Activated naive CD8-positive, alpha-beta T cell treated with anti-CD3 and anti-CD28 coated beads for 36 hours (primary cell): ENCODE results near the gene PAQR5. TPM values are rescaled to one million over a fixed set of nuclear protein-coding genes. Genes with fewer than 3 reads are reported as not detected.

Experiments used
- DNase-seq: peaks from one replicate; pipeline ENCODE4 v3.0.0; 2021
- H3K27ac Mint-ChIP-seq: one replicate; pipeline ENCODE4 v1.8.0; 2022; ENCODE audit warnings: mild to moderate bottlenecking, moderate library complexity, mixed read lengths
- H3K27me3 Mint-ChIP-seq: one replicate; pipeline ENCODE4 v1.8.0; 2022; ENCODE audit warnings: mild to moderate bottlenecking, mixed read lengths
- H3K36me3 Mint-ChIP-seq: one replicate; pipeline ENCODE4 v1.8.0; 2021; ENCODE audit warnings: mild to moderate bottlenecking, mixed read lengths
- H3K4me1 Mint-ChIP-seq: one replicate; pipeline ENCODE4 v1.8.0; 2021; ENCODE audit warnings: mixed read lengths
- H3K4me3 Mint-ChIP-seq: one replicate; pipeline ENCODE4 v1.8.0; 2022; ENCODE audit warnings: mild to moderate bottlenecking, moderate library complexity, mixed read lengths
- H3K9me3 Mint-ChIP-seq: one replicate; pipeline ENCODE4 v1.8.0; 2022; ENCODE audit warnings: mixed read lengths
- total RNA-seq, 2 experiments: library from RNA; stranded (reverse); gene quantifications; one replicate each; pipeline ENCODE4 v1.2.3, GENCODE V29; 2021

PAQR5 gene
- total RNA-seq, 2 experiments from 2014 or later, result 0.06 to 0.23 TPM

DNA sequence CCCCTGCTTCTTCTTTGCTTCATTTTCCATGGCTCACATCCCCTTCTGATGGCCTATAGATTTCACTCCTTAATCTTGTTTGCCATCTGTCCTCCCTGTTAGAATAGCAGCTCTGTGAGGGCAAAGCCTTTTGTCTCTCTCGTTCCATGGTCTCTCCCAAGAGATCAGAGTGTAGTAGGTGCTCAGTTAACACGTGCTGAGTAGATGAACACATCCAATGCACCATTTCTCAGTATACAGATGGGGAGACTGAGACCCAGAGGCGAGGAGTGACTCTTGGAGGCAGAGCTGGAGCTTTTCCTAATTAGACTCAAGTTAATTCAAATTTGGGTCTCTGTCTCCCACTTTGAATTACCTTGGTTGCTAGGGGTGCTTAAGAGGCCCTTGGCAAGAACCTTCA, 4.2 kb downstream of the PAQR5 start:
- no peaks in the 10 kb centered on the region for H3K36me3 Mint-ChIP-seq
- H3K27ac Mint-ChIP-seq, result no peak overlapping the region
- no peak overlapping the region for H3K4me3 Mint-ChIP-seq
- no peak for DNase-seq
- H3K9me3 Mint-ChIP-seq, result no peaks in the 10 kb centered on the region
- peaks cover 61% of the 10 kb centered on the region for H3K27me3 Mint-ChIP-seq
- H3K4me1 Mint-ChIP-seq, result no peaks in the 10 kb centered on the region

GRCh38 chr15:69303337-69304181, 4.8 kb downstream of the PAQR5 start:
- H3K27me3 Mint-ChIP-seq, result peaks cover 56% of the 10 kb centered on the region
- no peaks in the 10 kb centered on the region for H3K9me3 Mint-ChIP-seq
- H3K4me1 Mint-ChIP-seq, result no peaks in the 10 kb centered on the region
- H3K36me3 Mint-ChIP-seq, result no peaks in the 10 kb centered on the region
- no peak overlapping the region for H3K27ac Mint-ChIP-seq
- H3K4me3 Mint-ChIP-seq, result no peak overlapping the region
- DNase-seq, result no peak

DNA sequence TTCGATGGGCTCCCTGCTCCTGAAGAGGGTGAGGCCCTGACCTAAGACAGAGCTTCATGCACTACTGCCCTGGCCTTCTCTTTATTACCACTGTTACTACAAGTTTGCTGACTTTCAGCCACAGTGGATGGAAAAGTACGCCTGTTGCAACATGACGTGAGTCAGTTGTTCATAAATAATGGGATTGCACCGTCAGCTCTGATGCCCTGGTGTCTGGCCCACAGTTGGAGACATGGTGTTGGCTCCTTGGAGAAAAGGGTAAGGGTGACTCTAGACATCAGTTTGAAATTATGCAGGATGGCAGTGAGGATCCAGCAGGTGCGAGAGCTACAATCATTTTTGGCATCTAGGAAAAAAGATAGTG, 5.5 kb downstream of the PAQR5 start:
- no peak for DNase-seq
- H3K4me3 Mint-ChIP-seq, result no peak overlapping the region
- H3K36me3 Mint-ChIP-seq, result no peaks in the 10 kb centered on the region
- H3K27ac Mint-ChIP-seq, result no peak overlapping the region
- H3K27me3 Mint-ChIP-seq, result peaks cover 53% of the 10 kb centered on the region
- H3K9me3 Mint-ChIP-seq, result no peaks in the 10 kb centered on the region
- no peaks in the 10 kb centered on the region for H3K4me1 Mint-ChIP-seq

DNA sequence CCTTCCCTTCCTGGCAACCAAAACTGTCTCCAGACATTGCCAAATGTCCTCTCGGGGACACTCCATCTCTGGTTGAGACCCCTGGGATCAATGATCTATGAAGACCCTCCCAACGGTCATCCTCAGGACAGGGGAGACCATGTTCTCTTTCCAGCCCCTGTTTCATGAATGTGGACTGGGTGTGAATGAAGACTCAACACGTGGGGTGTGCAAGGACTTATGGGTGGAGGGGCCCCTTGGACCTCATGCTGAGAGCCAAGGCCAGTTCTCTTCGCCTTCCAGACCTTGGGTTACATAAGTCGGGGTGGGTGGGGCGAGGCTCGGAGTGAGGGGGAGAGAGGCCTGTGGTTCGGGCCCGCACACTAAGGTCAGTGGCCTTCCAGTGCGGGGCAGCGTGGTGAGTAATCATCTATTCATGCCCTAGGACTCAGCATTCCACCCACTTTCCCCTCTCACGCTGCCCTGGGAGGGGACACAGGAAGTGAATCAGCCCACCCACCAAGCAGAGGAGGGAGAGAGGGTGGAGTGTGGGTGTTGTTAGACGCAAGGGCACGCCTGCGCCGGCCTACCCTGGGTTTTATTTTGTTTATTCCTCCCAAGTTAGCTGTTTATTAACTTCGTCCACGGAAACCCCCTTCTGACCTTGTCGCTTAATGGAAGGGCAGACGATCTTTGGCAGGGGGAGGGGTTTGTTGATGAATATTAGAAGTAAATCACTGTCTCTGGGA, 6.7 kb downstream of the PAQR5 start:
- no peak for DNase-seq
- Mint-ChIP-seq H3K27me3 (peaks cover 41% of the 10 kb centered on the region), H3K27ac (no peak overlapping the region), H3K4me1 (no peaks in the 10 kb centered on the region), H3K4me3 (no peak overlapping the region), H3K9me3 (no peaks in the 10 kb centered on the region), H3K36me3 (no peaks in the 10 kb centered on the region)

DNA sequence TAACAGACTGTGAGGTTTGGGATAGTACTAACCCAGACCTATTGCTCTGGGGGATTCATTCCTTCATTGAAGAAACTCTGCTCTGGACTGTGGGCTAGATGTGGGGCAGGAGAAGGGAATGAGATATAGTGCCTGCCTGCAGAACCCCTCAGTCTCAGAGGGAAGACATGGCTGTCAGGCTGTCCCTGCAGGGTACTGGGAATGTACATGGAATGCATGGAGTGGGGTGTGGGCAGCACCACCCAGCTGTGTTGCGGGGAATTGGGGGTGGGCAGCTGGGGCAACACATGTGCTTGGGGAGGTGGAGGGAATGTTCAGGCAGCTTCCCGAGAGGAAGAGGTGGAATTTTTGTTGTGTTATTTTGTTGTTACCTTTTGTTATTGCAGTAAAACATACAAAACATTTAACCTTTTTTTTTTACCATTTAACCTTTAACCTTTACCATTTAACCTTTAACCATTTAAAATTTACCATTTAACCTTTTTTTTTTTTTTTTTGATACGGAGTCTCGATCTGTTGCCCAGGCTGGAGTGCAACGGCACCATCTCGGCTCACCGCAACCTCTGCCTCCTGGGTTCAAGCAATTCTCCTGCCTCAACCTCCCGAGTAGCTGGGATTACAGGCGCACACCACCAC, 7.3 kb downstream of the PAQR5 start:
- H3K9me3 Mint-ChIP-seq, result no peaks in the 10 kb centered on the region
- peaks cover 34% of the 10 kb centered on the region for H3K27me3 Mint-ChIP-seq
- no peaks in the 10 kb centered on the region for H3K4me1 Mint-ChIP-seq
- no peak overlapping the region for H3K4me3 Mint-ChIP-seq
- no peak for DNase-seq
- no peak overlapping the region for H3K27ac Mint-ChIP-seq
- H3K36me3 Mint-ChIP-seq, result no peaks in the 10 kb centered on the region

DNA sequence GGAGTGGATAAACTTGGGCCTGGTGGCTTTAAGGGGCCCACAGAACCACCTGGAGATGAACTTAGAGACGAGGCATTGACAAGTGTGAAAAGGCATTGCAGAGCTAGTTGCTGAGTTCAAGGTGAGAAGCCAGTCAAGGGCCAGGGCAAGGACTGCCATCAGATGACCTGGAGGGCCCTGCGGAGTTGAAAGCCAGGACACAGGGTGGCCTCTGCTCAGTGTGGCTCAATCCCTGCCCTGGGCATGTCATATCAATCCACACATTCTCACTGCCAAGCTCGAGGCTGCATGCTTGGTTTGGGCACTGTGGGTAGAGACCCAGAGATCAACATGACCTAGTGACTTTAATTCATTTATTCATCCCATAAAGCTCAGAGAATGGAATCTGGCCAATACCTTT, 9.2 kb downstream of the PAQR5 start:
- Mint-ChIP-seq H3K27ac (no peak overlapping the region), H3K36me3 (no peaks in the 10 kb centered on the region), H3K9me3 (no peaks in the 10 kb centered on the region), H3K27me3 (peaks cover 17% of the 10 kb centered on the region), H3K4me3 (no peak overlapping the region), H3K4me1 (no peaks in the 10 kb centered on the region)
- DNase-seq, result no peak

- Mint-ChIP-seq H3K27me3 (peaks cover 11% of the 10 kb centered on the region), H3K9me3 (no peaks in the 10 kb centered on the region), H3K4me3 (no peak overlapping the region), H3K4me1 (peaks cover 3% of the 10 kb centered on the region), H3K36me3 (no peaks in the 10 kb centered on the region), H3K27ac (no peak overlapping the region)
- DNase-seq, result no peak
Observed at GRCh38 chr15:69308949-69309348, 10.2 kb downstream of the PAQR5 start.

DNA sequence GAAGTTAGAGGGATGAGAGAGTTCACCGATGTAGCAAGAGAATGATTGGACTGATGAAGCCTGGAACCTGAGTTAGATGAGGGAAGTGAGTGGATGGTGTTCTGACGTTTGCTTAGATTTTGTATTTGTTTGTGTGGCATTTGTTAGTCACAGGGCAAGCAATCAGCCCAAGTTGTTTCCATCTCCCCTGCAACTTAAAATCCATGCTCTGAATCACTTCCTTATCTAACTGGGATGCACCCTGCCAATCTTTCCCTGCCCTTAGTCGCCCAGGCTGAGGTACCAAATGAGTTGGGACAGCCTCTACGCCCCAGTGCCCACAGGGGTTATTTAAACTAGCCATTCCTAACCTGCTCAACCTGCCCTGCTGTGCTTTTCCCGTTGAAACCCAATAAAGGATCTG, 12.6 kb downstream of the PAQR5 start:
- no peak for DNase-seq
- Mint-ChIP-seq H3K27ac (no peak overlapping the region), H3K36me3 (no peaks in the 10 kb centered on the region), H3K4me3 (no peak overlapping the region), H3K27me3 (peaks cover 7% of the 10 kb centered on the region), H3K4me1 (peaks cover 3% of the 10 kb centered on the region), H3K9me3 (no peaks in the 10 kb centered on the region)

DNA sequence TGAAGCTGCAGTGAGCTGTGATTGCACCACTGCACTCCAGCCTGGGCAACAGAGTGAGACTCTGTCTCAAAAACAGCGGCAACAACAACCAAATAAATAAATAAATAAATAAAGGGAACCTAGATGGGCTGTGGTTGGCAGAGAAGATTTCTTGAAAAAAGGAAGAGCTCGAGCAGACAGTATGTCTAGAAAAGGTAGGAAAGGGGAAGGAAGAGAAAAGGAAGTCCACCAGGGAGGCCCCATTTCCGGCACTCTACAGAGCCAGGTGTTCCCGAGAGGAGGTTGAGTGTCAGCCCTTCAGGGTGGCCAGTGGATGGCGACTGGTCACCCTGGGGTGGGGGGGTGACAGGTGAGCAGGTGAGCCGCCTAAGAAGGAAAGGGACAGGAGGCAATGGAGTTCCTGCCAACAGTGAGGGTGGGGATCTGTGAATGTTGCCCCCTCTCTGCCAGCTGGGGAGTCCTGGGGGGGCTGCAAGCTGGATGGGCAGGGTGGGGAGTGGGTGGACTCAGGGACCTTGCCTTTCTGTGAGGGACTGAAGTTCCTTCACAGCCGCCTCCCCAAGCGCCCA, 14.8 kb downstream of the PAQR5 start:
- Mint-ChIP-seq H3K27me3 (no peaks in the 10 kb centered on the region), H3K27ac (no peak overlapping the region), H3K36me3 (no peaks in the 10 kb centered on the region), H3K4me1 (peaks cover 3% of the 10 kb centered on the region), H3K4me3 (no peak overlapping the region), H3K9me3 (no peaks in the 10 kb centered on the region)
- no peak for DNase-seq

- DNase-seq, result no peak
- no peak overlapping the region for H3K4me3 Mint-ChIP-seq
- peaks cover 3% of the 10 kb centered on the region for H3K4me1 Mint-ChIP-seq
- H3K27ac Mint-ChIP-seq, result no peak overlapping the region
- H3K36me3 Mint-ChIP-seq, result no peaks in the 10 kb centered on the region
- no peaks in the 10 kb centered on the region for H3K27me3 Mint-ChIP-seq
- H3K9me3 Mint-ChIP-seq, result no peaks in the 10 kb centered on the region
Observed at GRCh38 chr15:69314131-69314530, 15.4 kb downstream of the PAQR5 start.

DNA sequence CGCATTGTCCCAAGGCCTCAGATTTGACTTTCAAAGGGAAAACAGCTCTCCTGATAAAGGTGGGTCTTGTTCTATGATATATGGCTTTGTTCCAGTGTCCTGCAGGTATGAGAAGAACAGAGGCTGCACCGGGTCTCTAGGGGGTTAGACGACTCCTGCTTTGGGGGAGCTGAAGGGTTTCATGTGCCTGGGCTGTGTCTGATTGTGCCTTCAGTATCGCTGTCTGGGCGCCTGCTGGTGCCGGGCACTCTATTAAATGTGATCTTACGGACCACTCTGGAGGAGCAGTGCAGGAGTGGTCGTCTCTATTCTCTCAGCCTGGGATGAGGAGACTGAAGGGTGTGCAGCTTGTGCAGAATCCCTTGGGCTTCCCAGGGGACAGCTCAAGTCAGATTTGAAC, 16.0 kb downstream of the PAQR5 start:
- Mint-ChIP-seq H3K36me3 (no peaks in the 10 kb centered on the region), H3K27me3 (peaks cover 2% of the 10 kb centered on the region), H3K9me3 (no peaks in the 10 kb centered on the region), H3K4me1 (peaks cover 3% of the 10 kb centered on the region), H3K27ac (no peak overlapping the region), H3K4me3 (no peak overlapping the region)
- no peak for DNase-seq

DNA sequence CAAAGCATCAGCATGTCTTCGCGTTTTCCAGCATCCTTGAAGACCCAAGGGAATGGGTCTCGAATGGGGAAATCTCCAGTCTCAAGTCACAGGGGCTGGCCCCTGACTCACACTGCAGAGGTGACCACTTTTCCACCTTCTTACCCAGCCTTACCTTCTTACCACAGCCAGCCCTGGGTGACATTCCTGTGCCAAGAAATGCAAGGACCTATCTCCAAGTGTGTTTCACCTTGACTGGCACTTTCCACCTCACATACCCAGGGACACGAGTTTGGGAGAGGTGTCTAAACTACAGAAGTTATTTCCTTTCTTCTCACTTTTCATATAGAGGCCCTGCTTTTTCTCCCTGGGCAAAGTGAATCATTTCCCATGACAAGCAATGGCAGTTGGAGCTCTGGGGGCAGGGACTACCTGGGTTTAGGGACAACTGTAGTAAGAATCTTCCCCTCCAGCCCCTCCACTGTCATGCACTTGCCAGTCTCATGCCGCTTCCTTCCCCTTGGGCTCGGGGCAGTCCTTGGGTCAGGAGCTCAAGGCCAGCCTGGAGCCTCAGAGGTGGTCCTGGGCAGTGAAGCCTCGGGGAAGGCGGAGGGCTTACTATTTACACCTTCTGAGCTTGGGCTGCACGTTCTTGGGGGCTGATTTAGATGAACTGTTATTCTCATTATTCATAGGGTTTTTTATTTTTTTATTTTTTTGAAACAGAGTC, 16.8 kb downstream of the PAQR5 start:
- no peak overlapping the region for H3K4me3 Mint-ChIP-seq
- H3K4me1 Mint-ChIP-seq, result peaks cover 3% of the 10 kb centered on the region
- H3K36me3 Mint-ChIP-seq, result no peaks in the 10 kb centered on the region
- no peaks in the 10 kb centered on the region for H3K9me3 Mint-ChIP-seq
- H3K27me3 Mint-ChIP-seq, result peaks cover 5% of the 10 kb centered on the region
- no peak overlapping the region for H3K27ac Mint-ChIP-seq
- no peak for DNase-seq

- H3K27ac Mint-ChIP-seq, result no peak overlapping the region
Observed at GRCh38 chr15:69316291-69316690, 17.6 kb downstream of the PAQR5 start.

DNA sequence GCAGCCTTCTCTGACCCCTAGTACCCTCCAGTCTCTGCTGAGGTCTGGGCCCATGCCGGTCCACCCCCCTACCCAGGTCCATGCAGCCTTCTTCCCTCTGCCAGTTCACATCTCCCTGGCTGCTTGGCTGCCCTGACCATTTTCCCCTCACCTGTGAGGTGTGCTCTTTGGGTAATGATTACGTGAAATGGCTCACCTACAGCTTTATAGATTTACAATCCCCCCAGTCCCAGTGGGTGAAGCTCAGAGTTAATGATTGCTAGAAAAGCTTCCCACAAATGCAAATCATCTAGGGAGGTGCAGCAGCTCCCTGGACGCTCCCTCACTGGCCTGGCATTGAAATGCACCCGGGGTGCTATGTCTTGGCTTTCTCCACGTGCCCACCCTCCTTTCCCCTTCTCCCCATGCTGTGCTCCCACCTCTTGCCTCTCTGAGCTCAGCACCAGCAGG, 18.7 kb downstream of the PAQR5 start:
- no peaks in the 10 kb centered on the region for H3K9me3 Mint-ChIP-seq
- H3K36me3 Mint-ChIP-seq, result no peaks in the 10 kb centered on the region
- H3K4me3 Mint-ChIP-seq, result no peak overlapping the region

More at GRCh38 chr15:69316291-69316690, 17.6 kb downstream of the PAQR5 start:
- Mint-ChIP-seq H3K9me3 (no peaks in the 10 kb centered on the region), H3K4me1 (peaks cover 11% of the 10 kb centered on the region), H3K27me3 (peaks cover 5% of the 10 kb centered on the region), H3K4me3 (no peak overlapping the region), H3K36me3 (no peaks in the 10 kb centered on the region)
- no peak for DNase-seq

DNA sequence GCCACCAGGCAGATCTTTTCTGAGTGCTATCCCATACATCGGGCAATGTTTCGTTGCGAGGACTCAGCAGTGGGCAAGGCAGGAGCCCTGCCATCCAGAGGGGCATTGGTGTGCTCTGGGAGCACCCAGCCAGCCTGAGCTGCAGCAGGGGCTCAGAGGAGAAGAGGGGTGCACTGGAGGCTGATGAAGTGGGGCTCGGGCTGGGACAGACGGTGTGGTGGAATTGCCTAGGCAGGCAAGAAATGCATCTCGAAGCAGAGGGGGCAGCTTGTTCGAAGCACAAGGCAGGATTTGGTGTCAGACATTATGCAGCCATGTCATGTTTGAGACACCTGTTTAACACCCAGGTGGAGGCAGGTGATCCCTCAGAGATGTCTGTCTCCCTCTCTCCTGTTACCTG, 19.3 kb downstream of the PAQR5 start:
- DNase-seq, result no peak
- no peaks in the 10 kb centered on the region for H3K9me3 Mint-ChIP-seq
- H3K4me1 Mint-ChIP-seq, result peaks cover 11% of the 10 kb centered on the region
- peaks cover 16% of the 10 kb centered on the region for H3K27me3 Mint-ChIP-seq
- no peaks in the 10 kb centered on the region for H3K36me3 Mint-ChIP-seq
- H3K27ac Mint-ChIP-seq, result no peak overlapping the region
- no peak overlapping the region for H3K4me3 Mint-ChIP-seq

More for the DNA sequence above, 18.7 kb downstream of the PAQR5 start:
- no peak for DNase-seq
- no peak overlapping the region for H3K27ac Mint-ChIP-seq
- peaks cover 11% of the 10 kb centered on the region for H3K27me3 Mint-ChIP-seq
- H3K4me1 Mint-ChIP-seq, result peaks cover 11% of the 10 kb centered on the region
